ENCODE data around the gene TSSC4. TPM values are rescaled to one million over a fixed set of nuclear protein-coding genes. Genes with fewer than 3 reads are reported as not detected.
"Not testable (repeated sequence)": the region's sequence is repeated elsewhere in the genome, so short reads cannot be mapped to it uniquely, and the experiment has no call there.

TSSC4 gene
- 10 to 100 TPM; 37.5 to 62.3 (median 45.1) TPM for total RNA-seq

DNA sequence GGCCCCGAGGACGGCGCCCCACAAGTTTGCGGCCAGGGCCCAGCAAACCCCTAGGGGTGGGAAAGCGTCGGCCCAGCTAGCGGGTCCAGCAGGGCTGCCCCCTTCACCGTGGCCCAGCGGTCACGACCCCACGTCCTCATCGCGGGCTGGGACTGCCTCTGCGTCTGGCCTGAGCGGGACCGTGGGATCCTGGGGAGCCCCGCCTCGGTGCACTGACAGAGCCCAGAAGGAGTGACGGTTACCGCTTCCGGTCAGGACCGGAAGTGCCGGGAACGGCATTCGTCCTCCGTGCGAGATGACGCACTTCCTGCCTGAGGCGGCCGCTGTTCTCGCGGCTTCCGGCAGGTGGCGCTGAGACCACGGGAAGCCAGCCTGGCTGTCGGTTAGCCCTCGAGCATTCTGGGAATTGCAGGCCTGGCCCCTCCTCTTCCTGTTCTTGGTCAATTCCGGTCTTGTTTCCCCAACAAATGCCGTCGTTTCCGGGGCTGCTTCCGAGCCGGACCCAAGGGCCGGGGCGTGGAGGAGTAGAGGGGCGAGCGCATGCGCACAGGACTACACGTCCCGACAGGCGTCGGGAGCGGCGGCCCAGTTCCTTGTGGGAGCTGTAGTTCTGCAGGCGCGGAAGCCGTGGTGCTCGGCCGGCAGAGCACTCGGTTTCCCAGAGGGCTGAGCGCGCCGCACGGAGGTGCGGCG is at the start of gene TSSC4:
TSS of gene TSSC4 (plus strand) at position 682 of the 693 bp plus-strand sequence. CDS start 1,884 bp downstream, outside the sequence.
- H3K9me3 ChIP-seq: no peaks in the 10 kb centered on the region
- peak within 1 kb of the TSS; percentile 92 to 100 (median 93) for H3K4me3 ChIP-seq (replicated peaks in 1 of 3)
- H3K27ac ChIP-seq: peak within 1 kb of the TSS; percentile 95 to 97 (median 97)
- peak; percentile 22 to 91 for TF ChIP-seq POLR2A (IDR thresholded peaks at IDR 0.05)
- TF ChIP-seq, protein P1, sequence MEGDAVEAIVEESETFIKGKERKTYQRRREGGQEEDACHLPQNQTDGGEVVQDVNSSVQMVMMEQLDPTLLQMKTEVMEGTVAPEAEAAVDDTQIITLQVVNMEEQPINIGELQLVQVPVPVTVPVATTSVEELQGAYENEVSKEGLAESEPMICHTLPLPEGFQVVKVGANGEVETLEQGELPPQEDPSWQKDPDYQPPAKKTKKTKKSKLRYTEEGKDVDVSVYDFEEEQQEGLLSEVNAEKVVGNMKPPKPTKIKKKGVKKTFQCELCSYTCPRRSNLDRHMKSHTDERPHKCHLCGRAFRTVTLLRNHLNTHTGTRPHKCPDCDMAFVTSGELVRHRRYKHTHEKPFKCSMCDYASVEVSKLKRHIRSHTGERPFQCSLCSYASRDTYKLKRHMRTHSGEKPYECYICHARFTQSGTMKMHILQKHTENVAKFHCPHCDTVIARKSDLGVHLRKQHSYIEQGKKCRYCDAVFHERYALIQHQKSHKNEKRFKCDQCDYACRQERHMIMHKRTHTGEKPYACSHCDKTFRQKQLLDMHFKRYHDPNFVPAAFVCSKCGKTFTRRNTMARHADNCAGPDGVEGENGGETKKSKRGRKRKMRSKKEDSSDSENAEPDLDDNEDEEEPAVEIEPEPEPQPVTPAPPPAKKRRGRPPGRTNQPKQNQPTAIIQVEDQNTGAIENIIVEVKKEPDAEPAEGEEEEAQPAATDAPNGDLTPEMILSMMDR (IDR thresholded peaks at IDR 0.05): peak; percentile 78 to 100 (median 98)
- DNase-seq: peak; percentile 100
- intact Hi-C loops (cut with DNase I): no loop called here
- no peaks in the 10 kb centered on the region for H3K27me3 ChIP-seq
- WGBS, 2 donors: 0 to 1% methylated on average over 20 to 27 of the region's 66 CpGs
- peaks cover 34 to 37% of the 10 kb centered on the region in 2 donors for H3K36me3 ChIP-seq
- peaks cover 20 to 24% of the 10 kb centered on the region in 2 donors for H3K4me1 ChIP-seq

DNA sequence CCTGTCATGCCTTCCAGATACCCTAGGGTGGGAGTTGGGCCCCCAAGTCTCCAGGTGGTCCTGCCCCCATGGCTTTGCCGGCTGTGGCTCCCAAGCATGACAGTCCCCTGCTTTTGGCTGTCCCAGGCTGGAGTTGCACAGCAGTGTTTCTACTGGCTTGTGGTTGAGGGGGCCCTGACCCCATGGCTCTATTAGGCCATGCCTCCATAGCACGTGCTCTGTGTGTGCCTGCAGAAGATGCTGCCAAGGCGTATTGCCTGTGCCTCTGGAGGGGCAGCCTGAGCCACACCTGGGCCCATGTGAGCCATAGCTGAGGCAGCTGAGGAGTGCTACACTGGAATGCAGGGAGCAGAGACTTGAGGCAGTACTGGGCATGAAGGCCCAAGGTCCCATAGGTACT is 48.8 kb upstream of the TSSC4 start:
- 80 to 95% methylated on average over 2 to 3 of the region's 3 CpGs for WGBS, 2 donors
- no peak for TF ChIP-seq POLR2A (IDR thresholded peaks at IDR 0.05)
- TF ChIP-seq, protein P1 (IDR thresholded peaks at IDR 0.05): no peak
- no peak for DNase-seq
- Histone ChIP-seq H3K36me3 (no peaks in the 10 kb centered on the region), H3K4me1 (no peaks in the 10 kb centered on the region), H3K27ac (no peak overlapping the region), H3K9me3 (no peaks in the 10 kb centered on the region), H3K4me3 (replicated peaks in 1 of 3) (no peak overlapping the region), H3K27me3 (no peaks in the 10 kb centered on the region)
- intact Hi-C loops (cut with DNase I): no loop called here

DNA sequence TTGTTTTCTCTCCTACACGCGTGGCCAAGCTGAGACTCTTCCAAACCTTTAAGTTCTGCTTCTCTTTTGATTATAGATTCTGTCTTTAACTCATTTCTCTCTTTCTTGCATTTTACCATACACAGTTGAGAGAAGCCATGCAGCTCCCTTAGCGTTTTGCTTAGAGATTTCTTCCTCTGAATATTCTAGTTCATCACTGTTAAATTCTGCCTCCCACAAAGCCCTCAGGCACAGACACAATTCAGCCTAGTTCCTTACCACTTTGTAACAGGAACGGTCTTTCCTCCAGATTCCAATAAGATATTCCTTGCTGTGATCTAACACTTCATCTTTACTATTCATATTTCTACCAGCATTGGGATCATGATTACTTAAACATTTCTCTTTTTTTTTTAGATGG is 48.1 kb upstream of the TSSC4 start:
- intact Hi-C loops (cut with DNase I): no loop called here
- 86 to 88% methylated on average over 4 of the region's 4 CpGs for WGBS, 2 donors
- H3K4me3 ChIP-seq (replicated peaks in 1 of 3): no peak overlapping the region
- DNase-seq: no peak
- no peaks in the 10 kb centered on the region for H3K36me3 ChIP-seq
- no peaks in the 10 kb centered on the region for H3K4me1 ChIP-seq
- H3K9me3 ChIP-seq: no peaks in the 10 kb centered on the region
- no peaks in the 10 kb centered on the region for H3K27me3 ChIP-seq
- TF ChIP-seq POLR2A (IDR thresholded peaks at IDR 0.05): no peak
- TF ChIP-seq, protein P1 (IDR thresholded peaks at IDR 0.05): no peak
- H3K27ac ChIP-seq: no peak overlapping the region

DNA sequence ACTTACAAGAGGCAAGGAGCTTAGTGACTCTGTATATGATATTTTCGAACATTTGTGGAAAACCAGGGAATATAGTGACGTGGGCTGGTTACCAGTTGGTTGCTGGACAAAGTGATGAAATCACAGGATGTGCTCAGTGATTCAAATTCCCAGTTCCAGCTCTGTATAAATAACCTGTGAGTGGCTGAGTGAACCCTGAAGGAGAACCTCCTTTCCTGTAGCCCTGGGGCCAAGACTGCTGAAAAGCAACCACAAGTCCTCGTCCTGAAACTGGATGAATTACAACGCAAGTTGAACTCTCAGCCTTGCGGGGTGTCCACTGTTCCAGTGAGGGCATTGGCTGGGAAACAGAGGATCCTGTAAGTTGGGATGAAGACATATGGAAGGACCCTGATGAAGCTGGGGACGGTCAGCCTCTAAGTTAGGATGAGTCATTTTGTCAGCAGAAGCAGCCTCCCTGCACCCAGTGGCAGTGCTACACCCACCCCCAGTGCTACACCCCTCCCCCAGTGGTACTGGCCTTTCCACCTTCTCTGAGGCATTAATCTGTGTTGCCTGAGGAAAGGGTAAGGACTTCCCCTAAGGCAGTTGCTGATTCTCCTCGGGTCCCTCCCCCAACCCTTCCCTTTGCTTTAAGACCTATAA is 45.4 kb upstream of the TSSC4 start:
- DNase-seq: no peak
- H3K4me1 ChIP-seq: peaks cover 0 to 3% of the 10 kb centered on the region in 2 donors
- intact Hi-C loops (cut with DNase I): no loop called here
- TF ChIP-seq POLR2A (IDR thresholded peaks at IDR 0.05): no peak
- TF ChIP-seq, protein P1 (IDR thresholded peaks at IDR 0.05): no peak
- no peaks in the 10 kb centered on the region for H3K9me3 ChIP-seq
- H3K27me3 ChIP-seq: no peaks in the 10 kb centered on the region
- no peaks in the 10 kb centered on the region for H3K36me3 ChIP-seq
- H3K4me3 ChIP-seq (replicated peaks in 1 of 3): no peak overlapping the region
- 71% methylated on average over 7 of the region's 7 CpGs for WGBS, 2 donors
- no peak overlapping the region for H3K27ac ChIP-seq

DNA sequence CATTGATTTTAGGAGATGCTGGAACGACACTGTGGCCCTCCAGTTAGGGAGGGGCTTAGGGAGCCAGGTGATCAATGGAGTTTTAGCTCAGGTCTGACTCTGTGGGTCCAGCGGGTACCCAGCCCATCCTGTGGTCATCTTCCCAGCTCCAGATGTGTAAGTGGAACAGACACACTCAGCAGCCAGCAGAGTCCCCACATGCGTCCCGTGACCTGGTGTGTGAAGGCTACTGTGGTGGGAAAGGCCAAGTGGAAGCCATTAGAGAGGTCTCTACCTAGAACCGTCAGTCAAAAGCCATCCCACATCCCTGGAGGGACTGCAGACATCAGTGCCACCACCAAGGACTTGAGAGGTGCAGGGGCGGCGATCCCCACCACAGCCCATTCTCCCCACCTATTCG is 43.3 kb upstream of the TSSC4 start:
- H3K36me3 ChIP-seq: no peaks in the 10 kb centered on the region
- intact Hi-C loops (cut with DNase I): no loop called here
- no peak for DNase-seq

DNA sequence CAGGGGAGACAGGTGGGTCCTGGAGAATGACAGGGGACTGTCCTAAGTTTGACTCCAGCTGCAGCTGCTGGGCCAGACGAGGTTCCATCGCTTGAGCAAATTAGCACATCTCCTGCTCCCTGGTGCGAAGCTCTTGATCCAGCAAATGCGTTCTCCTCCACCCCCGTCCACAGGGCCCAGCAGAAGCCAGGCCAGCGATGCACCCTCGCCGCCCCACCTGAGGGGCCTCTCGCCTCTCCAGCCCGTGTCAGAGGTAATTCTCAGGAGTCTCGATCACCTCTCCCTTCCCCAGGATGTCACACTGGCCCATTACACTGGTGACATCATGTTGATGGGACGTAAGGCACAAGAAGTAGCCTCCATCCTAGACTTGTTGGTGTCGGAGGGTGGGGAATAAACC is 42.9 kb upstream of the TSSC4 start:
- DNase-seq; H3K4me1 ChIP-seq; H3K9me3 ChIP-seq; H3K27me3 ChIP-seq; H3K27ac ChIP-seq; intact Hi-C loops (cut with DNase I); H3K4me3 ChIP-seq (replicated peaks in 1 of 3); H3K36me3 ChIP-seq: not testable (repeated sequence)
- 96% methylated on average over 13 of the region's 13 CpGs for WGBS, 2 donors

More for the DNA sequence above, 43.3 kb upstream of the TSSC4 start:
- H3K27me3 ChIP-seq: no peaks in the 10 kb centered on the region
- no peak overlapping the region for H3K27ac ChIP-seq
- 68 to 70% methylated on average over 4 to 8 of the region's 8 CpGs for WGBS, 2 donors
- no peak overlapping the region for H3K4me3 ChIP-seq (replicated peaks in 1 of 3)
- H3K9me3 ChIP-seq: no peaks in the 10 kb centered on the region
- no peak for TF ChIP-seq POLR2A (IDR thresholded peaks at IDR 0.05)
- TF ChIP-seq, protein P1 (IDR thresholded peaks at IDR 0.05): no peak
- peaks cover 4 to 8% of the 10 kb centered on the region in 2 donors for H3K4me1 ChIP-seq
